SK-N-SH (cell line): ENCODE measurements around the gene PARP2. TPM values are rescaled to one million over a fixed set of nuclear protein-coding genes. Genes with fewer than 3 reads are reported as not detected.

Source experiments
- CTCF ChIA-PET: fragments of 300-600, 350-600 bp; formaldehyde crosslinking; extraction: SDS; loops from one replicate; lab custom pipeline; 2021; lab: Yijun Ruan, JAX
- POLR2A ChIA-PET: fragments of 350-600 bp; sonication (Branson Sonifier 250); formaldehyde crosslinking; extraction: SDS; loops from one replicate; lab custom pipeline; 2020; ENCODE audit warnings: antibody characterized with exemption, inconsistent platforms; lab: Yijun Ruan, JAX
- DNase-seq: peaks from one replicate; pipeline ENCODE4 v3.0.0; 2012
- H2AFZ ChIP-seq: fragments of 200-600 bp; sonication (generic); 2 replicates; pipeline ENCODE4 v1.8.1; 2016; ENCODE audit warnings: antibody characterized with exemption, mild to moderate bottlenecking, low read depth
- H3F3A ChIP-seq: fragments of 200-600 bp; sonication (generic); replicated peaks from 2 replicates; pipeline ENCODE3; 2016; ENCODE audit warnings: antibody characterized with exemption, mild to moderate bottlenecking; ENCODE audit not compliant: insufficient read depth
- H3K27ac ChIP-seq, 2 experiments: fragments of 200-500 bp in 1 of 2; fragments of 200-600 bp in 1 of 2; sonication (Bioruptor generic) in 1 of 2; sonication (generic), shearing (Covaris generic) in 1 of 2; 2 replicates each; pipeline versions ENCODE4 v1.5.1 to v1.6.1; 2014 to 2016; ENCODE audit warnings: low read depth in 2 of 2, inconsistent platforms in 1 of 2, low read length in 1 of 2, mild to moderate bottlenecking in 1 of 2, mixed read lengths in 1 of 2
- H3K27me3 ChIP-seq: fragments of 200-600 bp; sonication (generic), shearing (Covaris generic); 2 replicates; pipeline ENCODE4 v1.6.1; 2016; ENCODE audit warnings: mixed run types; ENCODE audit not compliant: insufficient read depth
- H3K36me3 ChIP-seq, 2 experiments: fragments of 200-500 bp in 1 of 2; fragments of 200-600 bp in 1 of 2; sonication (Bioruptor generic) in 1 of 2; sonication (generic) in 1 of 2; replicated peaks in 1 of 2; 2 replicates each; pipeline versions ENCODE3 to v1.5.1; 2014 to 2016; ENCODE audit warnings: low read length in 1 of 2, mild to moderate bottlenecking in 1 of 2; ENCODE audit not compliant: insufficient read depth in 2 of 2, control insufficient read depth in 1 of 2
- H3K4me1 ChIP-seq, 2 experiments: fragments of 200-500 bp in 1 of 2; fragments of 200-600 bp in 1 of 2; sonication (Bioruptor generic) in 1 of 2; sonication (generic), shearing (Covaris generic) in 1 of 2; 2 replicates each; pipeline versions ENCODE4 v1.5.1 to v1.6.1; 2014 to 2016; ENCODE audit warnings: low read depth in 1 of 2, low read length in 1 of 2, mixed run types in 1 of 2; ENCODE audit not compliant: insufficient read depth in 2 of 2, control insufficient read depth in 1 of 2
- H3K4me2 ChIP-seq: fragments of 200-600 bp; sonication (generic), shearing (Covaris generic); 2 replicates; pipeline ENCODE4 v1.6.1; 2017; ENCODE audit warnings: mixed run types
- H3K4me3 ChIP-seq, 2 experiments: fragments of 200-500 bp in 1 of 2; fragments of 200-600 bp in 1 of 2; sonication (Bioruptor generic) in 1 of 2; sonication (generic), shearing (Covaris generic) in 1 of 2; 2 replicates each; pipeline versions ENCODE4 v1.5.1 to v1.8.1; 2014 to 2016; ENCODE audit warnings: low read depth in 2 of 2, inconsistent platforms in 1 of 2, low read length in 1 of 2, mild to moderate bottlenecking in 1 of 2, mixed read lengths in 1 of 2, moderate library complexity in 1 of 2
- H3K79me2 ChIP-seq: fragments of 200-600 bp; sonication (generic); 2 replicates; pipeline ENCODE4 v1.8.1; 2017; ENCODE audit warnings: mild to moderate bottlenecking; ENCODE audit not compliant: insufficient read depth
- H3K9ac ChIP-seq: fragments of 200-600 bp; sonication (generic); 2 replicates; pipeline ENCODE4 v1.6.1; 2017; ENCODE audit warnings: mixed run types
- H3K9me2 ChIP-seq: fragments of 200-600 bp; sonication (generic); 2 replicates; pipeline ENCODE4 v1.6.1; 2017; ENCODE audit warnings: mixed run types
- H3K9me3 ChIP-seq: fragments of 200-600 bp; sonication (generic); 2 replicates; pipeline ENCODE4 v1.6.1; 2017; ENCODE audit warnings: mixed run types, mild to moderate bottlenecking, moderate library complexity
- H4K20me1 ChIP-seq: fragments of 200-600 bp; sonication (generic); 2 replicates; pipeline ENCODE4 v1.6.1; 2017; ENCODE audit warnings: mild to moderate bottlenecking, mixed run types; ENCODE audit not compliant: insufficient read depth
- CTCF ChIP-seq: fragments of 200-600 bp; sonication (generic); IDR thresholded peaks from 2 replicates; pipeline ENCODE4 v1.6.1; 2017; ENCODE audit warnings: antibody characterized with exemption, mild to moderate bottlenecking, moderate library complexity
- EP300 ChIP-seq, 2 experiments: IDR thresholded peaks; 2 replicates each; pipeline versions ENCODE4 v1.4.0 to v1.6.1; 2012; ENCODE audit warnings: borderline replicate concordance in 1 of 2, low read depth in 1 of 2, low read length in 1 of 2
- GABPA ChIP-seq: IDR thresholded peaks from 2 replicates; pipeline ENCODE4 v1.4.0; 2012; ENCODE audit warnings: low read depth, mild to moderate bottlenecking
- GATA2 ChIP-seq: sonication (generic); formaldehyde crosslinking; IDR thresholded peaks from 2 replicates; pipeline ENCODE4 v1.5.0; 2020; ENCODE audit warnings: mild to moderate bottlenecking, missing genetic modification reagents
- MXI1 ChIP-seq: IDR thresholded peaks from 2 replicates; pipeline ENCODE4 v1.6.1; 2012; ENCODE audit warnings: mild to moderate bottlenecking, low read depth, low read length, improper control_type of control experiment
- NRF1 ChIP-seq: IDR thresholded peaks from 2 replicates; pipeline ENCODE4 v1.6.1; 2012; ENCODE audit warnings: low read depth, mild to moderate bottlenecking, low read length
- RAD21 ChIP-seq: IDR thresholded peaks from 2 replicates; pipeline ENCODE4 v1.6.1; 2012; ENCODE audit warnings: mild to moderate bottlenecking, low read length
- SMC3 ChIP-seq: IDR thresholded peaks from 2 replicates; pipeline ENCODE4 v1.6.1; 2012; ENCODE audit warnings: low read depth, low read length, improper control_type of control experiment
- TEAD4 ChIP-seq: IDR thresholded peaks from 2 replicates; pipeline ENCODE4 v1.4.0; 2012; ENCODE audit warnings: mild to moderate bottlenecking, borderline replicate concordance; ENCODE audit not compliant: insufficient read depth
- WGBS: methylation state at CpG from one replicate; pipeline ENCODE4 v1.1.6; 2017; ENCODE audit warnings: low lambda C conversion rate; 5-methylcytosine and 5-hydroxymethylcytosine counted together
- polyA plus RNA-seq, 3 experiments: library from polyadenylated mRNA; depleted of rRNA; stranded (reverse); fragments of >200 nt; gene quantifications; 2 replicates each; pipeline ENCODE4 v1.2.3, GENCODE V29; 2012
- TF ChIP-seq, protein P1 (sequence below): IDR thresholded peaks from 2 replicates; pipeline ENCODE4; 2012
- TF ChIP-seq, protein P2 (sequence below): fragments of 150-350 bp; IDR thresholded peaks from 2 replicates; pipeline ENCODE4 v1.6.1; 2016; ENCODE audit warnings: mild to moderate bottlenecking, low read depth, low read length

Gene PARP2
- polyA plus RNA-seq, 1 of the 3 experiments (the other 2 are of a cell fraction): 23.3 TPM

GRCh38 chr14:20317720-20318119, 25.7 kb upstream of the PARP2 start:
- no peaks in the 10 kb centered on the region for H3K4me1 ChIP-seq
- no peaks in the 10 kb centered on the region for H3K27me3 ChIP-seq
- peaks cover 67 to 70% of the 10 kb centered on the region in 2 experiments for H3K36me3 ChIP-seq
- TF ChIP-seq, protein P1, sequence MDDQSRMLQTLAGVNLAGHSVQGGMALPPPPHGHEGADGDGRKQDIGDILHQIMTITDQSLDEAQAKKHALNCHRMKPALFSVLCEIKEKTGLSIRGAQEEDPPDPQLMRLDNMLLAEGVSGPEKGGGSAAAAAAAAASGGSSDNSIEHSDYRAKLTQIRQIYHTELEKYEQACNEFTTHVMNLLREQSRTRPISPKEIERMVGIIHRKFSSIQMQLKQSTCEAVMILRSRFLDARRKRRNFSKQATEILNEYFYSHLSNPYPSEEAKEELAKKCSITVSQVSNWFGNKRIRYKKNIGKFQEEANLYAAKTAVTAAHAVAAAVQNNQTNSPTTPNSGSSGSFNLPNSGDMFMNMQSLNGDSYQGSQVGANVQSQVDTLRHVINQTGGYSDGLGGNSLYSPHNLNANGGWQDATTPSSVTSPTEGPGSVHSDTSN: no peak
- no peak for TF ChIP-seq TEAD4
- TF ChIP-seq, protein P2, sequence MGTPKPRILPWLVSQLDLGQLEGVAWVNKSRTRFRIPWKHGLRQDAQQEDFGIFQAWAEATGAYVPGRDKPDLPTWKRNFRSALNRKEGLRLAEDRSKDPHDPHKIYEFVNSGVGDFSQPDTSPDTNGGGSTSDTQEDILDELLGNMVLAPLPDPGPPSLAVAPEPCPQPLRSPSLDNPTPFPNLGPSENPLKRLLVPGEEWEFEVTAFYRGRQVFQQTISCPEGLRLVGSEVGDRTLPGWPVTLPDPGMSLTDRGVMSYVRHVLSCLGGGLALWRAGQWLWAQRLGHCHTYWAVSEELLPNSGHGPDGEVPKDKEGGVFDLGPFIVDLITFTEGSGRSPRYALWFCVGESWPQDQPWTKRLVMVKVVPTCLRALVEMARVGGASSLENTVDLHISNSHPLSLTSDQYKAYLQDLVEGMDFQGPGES: no peak
- no peak for DNase-seq
- CTCF ChIA-PET: interaction anchor here (1.0 to 2.0 kb wide), 2 partner anchors 9 to 295 kb away, joined by 3 to 14 read pairs; no protein-coding TSS in a partner anchor
- no peak overlapping the region for H3K27ac ChIP-seq
- H2AFZ ChIP-seq: no peak overlapping the region
- H3K4me2 ChIP-seq: no peak overlapping the region
- whole genome bisulfite sequencing: 97% methylated on average over 16 of the region's 16 CpGs
- peaks cover 6% of the 10 kb centered on the region for H3K79me2 ChIP-seq
- no peak overlapping the region for H3K4me3 ChIP-seq
- no peaks in the 10 kb centered on the region for H4K20me1 ChIP-seq
- POLR2A ChIA-PET: no interaction called here
- H3K9me3 ChIP-seq: no peaks in the 10 kb centered on the region
- H3K9ac ChIP-seq: no peak overlapping the region
- H3F3A ChIP-seq: peaks cover 6% of the 10 kb centered on the region
- H3K9me2 ChIP-seq: no peaks in the 10 kb centered on the region

- Histone ChIP-seq H3K4me1 (peaks cover 0 to 5% of the 10 kb centered on the region in 2 experiments; a peak in 2 of 4 replicates), H3K9me2 (no peaks in the 10 kb centered on the region), H3K4me2 (no peak overlapping the region; the same call in 1 of the 2 replicates), H3K27ac (peak overlapping the region; percentile 17 to 55; a peak in 2 of 4 replicates), H3F3A (peaks cover 22% of the 10 kb centered on the region), H4K20me1 (peaks cover 7% of the 10 kb centered on the region; the same call in 1 of the 2 replicates), H3K9ac (no peak overlapping the region), H3K36me3 (peaks cover 44 to 45% of the 10 kb centered on the region in 2 experiments), H3K79me2 (peaks cover 69% of the 10 kb centered on the region), H3K4me3 (no peak overlapping the region)
- WGBS: 50% methylated on average over 8 of the region's 8 CpGs
- CTCF ChIA-PET: interaction anchor here (0.6 to 6.1 kb wide), 27 partner anchors 9 to 370 kb away, joined by 3 to 70 read pairs (median 4); partner anchors contain the start of genes APEX1, PARP2, PIP4P1 and RNASE4
- TF ChIP-seq EP300 (IDR thresholded peaks at IDR 0.05; ENCODE audit: borderline replicate concordance in 1 of 2, low read depth in 1 of 2, low read length in 1 of 2): no peak
- peak; percentile 84 for TF ChIP-seq RAD21
- no peak for TF ChIP-seq NRF1
- peak; percentile 54 for TF ChIP-seq SMC3
- TF ChIP-seq MXI1: 0 out of 2 replicates have a peak, but pooled peaks have one; percentile 56
- no peak for TF ChIP-seq GABPA
- peak; percentile 43; the same call in 1 of the 2 replicates for TF ChIP-seq GATA2 (CRISPR knock-in tag)
- TF ChIP-seq CTCF: peak; percentile 82
- TF ChIP-seq, all 33 proteins: peak for 5
- POLR2A ChIA-PET: interaction anchor here (1.3 kb wide), 1 partner anchor 16 kb away, joined by 4 read pairs; the partner anchor contains the start of gene PARP2
- no peaks in the 10 kb centered on the region for H3K9me3 ChIP-seq
- 0 out of 2 replicates have a peak overlapping the region, but pooled peaks have one; percentile 39 for H2AFZ ChIP-seq
- peak; percentile 55 for DNase-seq
- H3K27me3 ChIP-seq: no peaks in the 10 kb centered on the region
These were observed 16.2 kb upstream of the PARP2 start for GRCh38 chr14:20327005-20327869.
